SK-N-SH (cell line): Measurements from ENCODE around the gene SRD5A1. TPM values are rescaled to one million over a fixed set of nuclear protein-coding genes. Genes with fewer than 3 reads are reported as not detected.
A peak's percentile ranks its signal among the peaks of the same experiment; 100 is the strongest.

Source experiments
- CTCF ChIA-PET: fragments of 300-600, 350-600 bp; formaldehyde crosslinking; extraction: SDS; loops from one replicate; lab custom pipeline; 2021; lab: Yijun Ruan, JAX
- POLR2A ChIA-PET: fragments of 350-600 bp; sonication (Branson Sonifier 250); formaldehyde crosslinking; extraction: SDS; loops from one replicate; lab custom pipeline; 2020; ENCODE audit warnings: antibody characterized with exemption, inconsistent platforms; lab: Yijun Ruan, JAX
- DNase-seq: peaks from one replicate; pipeline ENCODE4 v3.0.0; 2012
- H2AFZ ChIP-seq: fragments of 200-600 bp; sonication (generic); 2 replicates; pipeline ENCODE4 v1.8.1; 2016; ENCODE audit warnings: antibody characterized with exemption, mild to moderate bottlenecking, low read depth
- H3F3A ChIP-seq: fragments of 200-600 bp; sonication (generic); replicated peaks from 2 replicates; pipeline ENCODE3; 2016; ENCODE audit warnings: antibody characterized with exemption, mild to moderate bottlenecking; ENCODE audit not compliant: insufficient read depth
- H3K27ac ChIP-seq, 2 experiments: fragments of 200-500 bp in 1 of 2; fragments of 200-600 bp in 1 of 2; sonication (Bioruptor generic) in 1 of 2; sonication (generic), shearing (Covaris generic) in 1 of 2; 2 replicates each; pipeline versions ENCODE4 v1.5.1 to v1.6.1; 2014 to 2016; ENCODE audit warnings: low read depth in 2 of 2, inconsistent platforms in 1 of 2, low read length in 1 of 2, mild to moderate bottlenecking in 1 of 2, mixed read lengths in 1 of 2
- H3K27me3 ChIP-seq: fragments of 200-600 bp; sonication (generic), shearing (Covaris generic); 2 replicates; pipeline ENCODE4 v1.6.1; 2016; ENCODE audit warnings: mixed run types; ENCODE audit not compliant: insufficient read depth
- H3K36me3 ChIP-seq, 2 experiments: fragments of 200-500 bp in 1 of 2; fragments of 200-600 bp in 1 of 2; sonication (Bioruptor generic) in 1 of 2; sonication (generic) in 1 of 2; replicated peaks in 1 of 2; 2 replicates each; pipeline versions ENCODE3 to v1.5.1; 2014 to 2016; ENCODE audit warnings: low read length in 1 of 2, mild to moderate bottlenecking in 1 of 2; ENCODE audit not compliant: insufficient read depth in 2 of 2, control insufficient read depth in 1 of 2
- H3K4me1 ChIP-seq, 2 experiments: fragments of 200-500 bp in 1 of 2; fragments of 200-600 bp in 1 of 2; sonication (Bioruptor generic) in 1 of 2; sonication (generic), shearing (Covaris generic) in 1 of 2; 2 replicates each; pipeline versions ENCODE4 v1.5.1 to v1.6.1; 2014 to 2016; ENCODE audit warnings: low read depth in 1 of 2, low read length in 1 of 2, mixed run types in 1 of 2; ENCODE audit not compliant: insufficient read depth in 2 of 2, control insufficient read depth in 1 of 2
- H3K4me2 ChIP-seq: fragments of 200-600 bp; sonication (generic), shearing (Covaris generic); 2 replicates; pipeline ENCODE4 v1.6.1; 2017; ENCODE audit warnings: mixed run types
- H3K4me3 ChIP-seq, 2 experiments: fragments of 200-500 bp in 1 of 2; fragments of 200-600 bp in 1 of 2; sonication (Bioruptor generic) in 1 of 2; sonication (generic), shearing (Covaris generic) in 1 of 2; 2 replicates each; pipeline versions ENCODE4 v1.5.1 to v1.8.1; 2014 to 2016; ENCODE audit warnings: low read depth in 2 of 2, inconsistent platforms in 1 of 2, low read length in 1 of 2, mild to moderate bottlenecking in 1 of 2, mixed read lengths in 1 of 2, moderate library complexity in 1 of 2
- H3K79me2 ChIP-seq: fragments of 200-600 bp; sonication (generic); 2 replicates; pipeline ENCODE4 v1.8.1; 2017; ENCODE audit warnings: mild to moderate bottlenecking; ENCODE audit not compliant: insufficient read depth
- H3K9ac ChIP-seq: fragments of 200-600 bp; sonication (generic); 2 replicates; pipeline ENCODE4 v1.6.1; 2017; ENCODE audit warnings: mixed run types
- H3K9me2 ChIP-seq: fragments of 200-600 bp; sonication (generic); 2 replicates; pipeline ENCODE4 v1.6.1; 2017; ENCODE audit warnings: mixed run types
- H3K9me3 ChIP-seq: fragments of 200-600 bp; sonication (generic); 2 replicates; pipeline ENCODE4 v1.6.1; 2017; ENCODE audit warnings: mixed run types, mild to moderate bottlenecking, moderate library complexity
- H4K20me1 ChIP-seq: fragments of 200-600 bp; sonication (generic); 2 replicates; pipeline ENCODE4 v1.6.1; 2017; ENCODE audit warnings: mild to moderate bottlenecking, mixed run types; ENCODE audit not compliant: insufficient read depth
- CHD2 ChIP-seq: fragments of 150-350 bp; IDR thresholded peaks from 2 replicates; pipeline ENCODE4 v1.6.1; 2018; ENCODE audit warnings: low read length; ENCODE audit not compliant: partially characterized antibody
- CTCF ChIP-seq: fragments of 200-600 bp; sonication (generic); IDR thresholded peaks from 2 replicates; pipeline ENCODE4 v1.6.1; 2017; ENCODE audit warnings: antibody characterized with exemption, mild to moderate bottlenecking, moderate library complexity
- EP300 ChIP-seq, 2 experiments: IDR thresholded peaks; 2 replicates each; pipeline versions ENCODE4 v1.4.0 to v1.6.1; 2012; ENCODE audit warnings: borderline replicate concordance in 1 of 2, low read depth in 1 of 2, low read length in 1 of 2
- FOSL2 ChIP-seq: IDR thresholded peaks from 2 replicates; pipeline ENCODE4 v1.4.0; 2012; ENCODE audit warnings: low read depth, mild to moderate bottlenecking, moderate library complexity, borderline replicate concordance
- MAX ChIP-seq: IDR thresholded peaks from 2 replicates; pipeline ENCODE4 v1.4.0; 2012; ENCODE audit warnings: low read depth
- MXI1 ChIP-seq: IDR thresholded peaks from 2 replicates; pipeline ENCODE4 v1.6.1; 2012; ENCODE audit warnings: mild to moderate bottlenecking, low read depth, low read length, improper control_type of control experiment
- NRF1 ChIP-seq: IDR thresholded peaks from 2 replicates; pipeline ENCODE4 v1.6.1; 2012; ENCODE audit warnings: low read depth, mild to moderate bottlenecking, low read length
- PBX3 ChIP-seq: IDR thresholded peaks from 2 replicates; pipeline ENCODE4; 2012
- POLR2AphosphoS5 ChIP-seq: IDR thresholded peaks from 2 replicates; pipeline ENCODE4 v1.6.1; 2012; ENCODE audit warnings: low read depth, low read length
- RCOR1 ChIP-seq: fragments of 150-350 bp; IDR thresholded peaks from 2 replicates; pipeline ENCODE4 v1.6.1; 2017; ENCODE audit warnings: antibody characterized with exemption, low read length
- REST ChIP-seq: IDR thresholded peaks from 2 replicates; pipeline ENCODE4 v1.6.1; 2012; ENCODE audit warnings: mild to moderate bottlenecking, low read depth, low read length, moderate library complexity
- RFX5 ChIP-seq: IDR thresholded peaks from 2 replicates; pipeline ENCODE4 v1.6.1; 2012; ENCODE audit warnings: mild to moderate bottlenecking, improper control_type of control experiment, low read length
- RXRA ChIP-seq: IDR thresholded peaks from 2 replicates; pipeline ENCODE4 v1.4.0; 2012; ENCODE audit warnings: low read depth, mild to moderate bottlenecking, borderline replicate concordance
- SMC3 ChIP-seq: IDR thresholded peaks from 2 replicates; pipeline ENCODE4 v1.6.1; 2012; ENCODE audit warnings: low read depth, low read length, improper control_type of control experiment
- TEAD4 ChIP-seq: IDR thresholded peaks from 2 replicates; pipeline ENCODE4 v1.4.0; 2012; ENCODE audit warnings: mild to moderate bottlenecking, borderline replicate concordance; ENCODE audit not compliant: insufficient read depth
- YY1 ChIP-seq: IDR thresholded peaks from 2 replicates; pipeline ENCODE4 v1.4.0; 2012; ENCODE audit warnings: low read depth, mild to moderate bottlenecking
- WGBS: methylation state at CpG from one replicate; pipeline ENCODE4 v1.1.6; 2017; ENCODE audit warnings: low lambda C conversion rate; 5-methylcytosine and 5-hydroxymethylcytosine counted together
- polyA plus RNA-seq, 3 experiments: library from polyadenylated mRNA; depleted of rRNA; stranded (reverse); fragments of >200 nt; gene quantifications; 2 replicates each; pipeline ENCODE4 v1.2.3, GENCODE V29; 2012

SRD5A1 gene
- polyA plus RNA-seq, 1 of the 3 experiments (the other 2 are of a cell fraction) = 24.0 TPM

- peak overlapping the region; percentile 80 to 95 for H3K4me3 ChIP-seq
- no peaks in the 10 kb centered on the region for H3K27me3 ChIP-seq
- WGBS = 41% methylated on average over 6 of the region's 6 CpGs
- no peaks in the 10 kb centered on the region for H3K9me3 ChIP-seq
- peaks cover 20% of the 10 kb centered on the region for H3F3A ChIP-seq
- H3K9me2 ChIP-seq = no peaks in the 10 kb centered on the region
- ChIA-PET CTCF (no interaction called here), POLR2A (no interaction called here)
- no peak overlapping the region for H3K27ac ChIP-seq
- no peak for DNase-seq
- H4K20me1 ChIP-seq = peaks cover 58% of the 10 kb centered on the region
- H3K9ac ChIP-seq = peak overlapping the region; percentile 72; the same call in 1 of the 2 replicates
- peaks cover 61% of the 10 kb centered on the region for H3K79me2 ChIP-seq
- TF ChIP-seq CTCF (no peak), FOSL2 (no peak), POLR2AphosphoS5 (no peak), NRF1 (no peak), PBX3 (no peak), MAX (no peak), RXRA (no peak), RFX5 (no peak)
- H3K4me2 ChIP-seq = peak overlapping the region; percentile 93
- no peak overlapping the region for H2AFZ ChIP-seq
- peaks cover 0 to 8% of the 10 kb centered on the region in 2 experiments for H3K36me3 ChIP-seq
- H3K4me1 ChIP-seq = peaks cover 21 to 43% of the 10 kb centered on the region in 2 experiments; a peak in 3 of 4 replicates
Observed at GRCh38 chr5:6715271-6715670, 82.0 kb downstream of the SRD5A1 start.

- Histone ChIP-seq H3K79me2 (peaks cover 68% of the 10 kb centered on the region), H3K4me1 (peaks cover 21 to 47% of the 10 kb centered on the region in 2 experiments; a peak in 3 of 4 replicates), H2AFZ (no peak overlapping the region), H3K9me3 (no peaks in the 10 kb centered on the region), H3K9ac (peak overlapping the region; percentile 72), H3K4me2 (peak overlapping the region; percentile 93), H3K9me2 (no peaks in the 10 kb centered on the region), H4K20me1 (peaks cover 64% of the 10 kb centered on the region), H3F3A (peaks cover 17% of the 10 kb centered on the region), H3K27me3 (no peaks in the 10 kb centered on the region), H3K27ac (no peak overlapping the region), H3K36me3 (peaks cover 0 to 8% of the 10 kb centered on the region in 2 experiments), H3K4me3 (peak overlapping the region; percentile 80 to 95)
- 74% methylated on average over 11 of the region's 17 CpGs for WGBS
- DNase-seq = no peak
- ChIA-PET CTCF (no interaction called here), POLR2A (no interaction called here)
- TF ChIP-seq TEAD4 (no peak), RXRA (no peak), SMC3 (no peak), RCOR1 (no peak), PBX3 (no peak), MAX (no peak), YY1 (no peak), RFX5 (no peak), EP300 (IDR thresholded peaks at IDR 0.05; ENCODE audit: borderline replicate concordance in 1 of 2, low read depth in 1 of 2, low read length in 1 of 2) (no peak), MXI1 (no peak), CHD2 (no peak), NRF1 (no peak), REST (no peak)
Observed at GRCh38 chr5:6715758-6716628, 82.8 kb downstream of the SRD5A1 start.
